ENCODE measurements around the gene PFKFB2. TPM values are rescaled to one million over a fixed set of nuclear protein-coding genes. Genes with fewer than 3 reads are reported as not detected.

PFKFB2 gene
- polyA plus RNA-seq, 1 donor from 2014 or later = 9.8 TPM

GRCh38 chr1:207058878-207059867, 6.1 kb downstream of the PFKFB2 start:
- H3K9me2 ChIP-seq (ENCODE audit: insufficient read depth, low read length) = no peaks in the 10 kb centered on the region
- H4K20me1 ChIP-seq (ENCODE audit: insufficient read depth) = no peaks in the 10 kb centered on the region
- no peak overlapping the region for H3K27ac ChIP-seq (ENCODE audit: low read length)
- H3K4me3 ChIP-seq (ENCODE audit: low read length) = no peak overlapping the region
- H3K9ac ChIP-seq (ENCODE audit: low read length) = no peak overlapping the region
- no peaks in the 10 kb centered on the region for H3F3A ChIP-seq (ENCODE audit: insufficient read depth, low read length, poor library complexity, severe bottlenecking)
- H3K79me2 ChIP-seq (replicated peaks; ENCODE audit: insufficient read depth, low read length) = no peaks in the 10 kb centered on the region
- TF ChIP-seq POLR2AphosphoS5 (IDR thresholded peaks at IDR 0.05) (no peak), RAD21 (conservative IDR thresholded peaks at IDR 0.05) (no peak), EZH2 (IDR thresholded peaks at IDR 0.05; ENCODE audit: borderline replicate concordance, insufficient read depth, low read length, poor library complexity, severe bottlenecking) (no peak), TAF1 (IDR thresholded peaks at IDR 0.05; ENCODE audit: low read depth) (no peak), MXI1 (conservative IDR thresholded peaks at IDR 0.05; ENCODE audit: poor library complexity, severe bottlenecking) (no peak), SMC3 (conservative IDR thresholded peaks at IDR 0.05; ENCODE audit: poor library complexity) (no peak), EP300 (conservative IDR thresholded peaks at IDR 0.05; ENCODE audit: poor library complexity, severe bottlenecking) (no peak)
- TF ChIP-seq, protein P1, sequence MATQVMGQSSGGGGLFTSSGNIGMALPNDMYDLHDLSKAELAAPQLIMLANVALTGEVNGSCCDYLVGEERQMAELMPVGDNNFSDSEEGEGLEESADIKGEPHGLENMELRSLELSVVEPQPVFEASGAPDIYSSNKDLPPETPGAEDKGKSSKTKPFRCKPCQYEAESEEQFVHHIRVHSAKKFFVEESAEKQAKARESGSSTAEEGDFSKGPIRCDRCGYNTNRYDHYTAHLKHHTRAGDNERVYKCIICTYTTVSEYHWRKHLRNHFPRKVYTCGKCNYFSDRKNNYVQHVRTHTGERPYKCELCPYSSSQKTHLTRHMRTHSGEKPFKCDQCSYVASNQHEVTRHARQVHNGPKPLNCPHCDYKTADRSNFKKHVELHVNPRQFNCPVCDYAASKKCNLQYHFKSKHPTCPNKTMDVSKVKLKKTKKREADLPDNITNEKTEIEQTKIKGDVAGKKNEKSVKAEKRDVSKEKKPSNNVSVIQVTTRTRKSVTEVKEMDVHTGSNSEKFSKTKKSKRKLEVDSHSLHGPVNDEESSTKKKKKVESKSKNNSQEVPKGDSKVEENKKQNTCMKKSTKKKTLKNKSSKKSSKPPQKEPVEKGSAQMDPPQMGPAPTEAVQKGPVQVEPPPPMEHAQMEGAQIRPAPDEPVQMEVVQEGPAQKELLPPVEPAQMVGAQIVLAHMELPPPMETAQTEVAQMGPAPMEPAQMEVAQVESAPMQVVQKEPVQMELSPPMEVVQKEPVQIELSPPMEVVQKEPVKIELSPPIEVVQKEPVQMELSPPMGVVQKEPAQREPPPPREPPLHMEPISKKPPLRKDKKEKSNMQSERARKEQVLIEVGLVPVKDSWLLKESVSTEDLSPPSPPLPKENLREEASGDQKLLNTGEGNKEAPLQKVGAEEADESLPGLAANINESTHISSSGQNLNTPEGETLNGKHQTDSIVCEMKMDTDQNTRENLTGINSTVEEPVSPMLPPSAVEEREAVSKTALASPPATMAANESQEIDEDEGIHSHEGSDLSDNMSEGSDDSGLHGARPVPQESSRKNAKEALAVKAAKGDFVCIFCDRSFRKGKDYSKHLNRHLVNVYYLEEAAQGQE (IDR thresholded peaks at IDR 0.05; ENCODE audit: borderline replicate concordance) = no peak
- TF ChIP-seq, protein P2, sequence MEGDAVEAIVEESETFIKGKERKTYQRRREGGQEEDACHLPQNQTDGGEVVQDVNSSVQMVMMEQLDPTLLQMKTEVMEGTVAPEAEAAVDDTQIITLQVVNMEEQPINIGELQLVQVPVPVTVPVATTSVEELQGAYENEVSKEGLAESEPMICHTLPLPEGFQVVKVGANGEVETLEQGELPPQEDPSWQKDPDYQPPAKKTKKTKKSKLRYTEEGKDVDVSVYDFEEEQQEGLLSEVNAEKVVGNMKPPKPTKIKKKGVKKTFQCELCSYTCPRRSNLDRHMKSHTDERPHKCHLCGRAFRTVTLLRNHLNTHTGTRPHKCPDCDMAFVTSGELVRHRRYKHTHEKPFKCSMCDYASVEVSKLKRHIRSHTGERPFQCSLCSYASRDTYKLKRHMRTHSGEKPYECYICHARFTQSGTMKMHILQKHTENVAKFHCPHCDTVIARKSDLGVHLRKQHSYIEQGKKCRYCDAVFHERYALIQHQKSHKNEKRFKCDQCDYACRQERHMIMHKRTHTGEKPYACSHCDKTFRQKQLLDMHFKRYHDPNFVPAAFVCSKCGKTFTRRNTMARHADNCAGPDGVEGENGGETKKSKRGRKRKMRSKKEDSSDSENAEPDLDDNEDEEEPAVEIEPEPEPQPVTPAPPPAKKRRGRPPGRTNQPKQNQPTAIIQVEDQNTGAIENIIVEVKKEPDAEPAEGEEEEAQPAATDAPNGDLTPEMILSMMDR (IDR thresholded peaks at IDR 0.05; ENCODE audit: poor library complexity, severe bottlenecking) = no peak
- no peaks in the 10 kb centered on the region for H3K9me3 ChIP-seq (ENCODE audit: low read length)
- no peak overlapping the region for H3K4me2 ChIP-seq (ENCODE audit: low read length)
- no peaks in the 10 kb centered on the region for H3K27me3 ChIP-seq (ENCODE audit: insufficient read depth, low read depth, low read length)
- H3K36me3 ChIP-seq (ENCODE audit: insufficient read depth, low read length) = no peaks in the 10 kb centered on the region
- H2AFZ ChIP-seq (ENCODE audit: low read depth, low read length) = no peak overlapping the region

DNA sequence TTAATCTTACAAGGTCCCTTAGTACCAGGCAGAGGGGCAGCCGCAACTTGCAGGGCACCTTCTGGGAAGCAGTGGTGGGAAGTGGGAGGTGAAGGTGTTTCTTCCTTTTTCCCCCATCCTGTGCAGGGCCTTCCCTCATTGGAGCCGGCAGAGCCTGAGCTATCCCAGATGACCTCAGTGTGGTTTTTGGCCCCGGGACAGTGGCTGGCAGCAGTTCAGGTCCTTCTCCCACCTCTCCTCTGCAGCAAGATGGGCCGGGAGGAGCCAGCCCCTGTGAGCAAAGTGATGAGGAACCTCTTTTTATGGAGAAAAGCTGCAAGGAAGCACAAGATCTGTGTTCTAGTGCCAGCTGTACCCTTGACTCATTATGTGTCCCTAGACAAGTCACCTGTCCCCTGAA, 6.8 kb downstream of the PFKFB2 start:
- H3K9ac ChIP-seq (ENCODE audit: low read length) = no peak overlapping the region

More for the DNA sequence above, 6.8 kb downstream of the PFKFB2 start:
- H3K27ac ChIP-seq (ENCODE audit: low read length) = no peak overlapping the region
- TF ChIP-seq, protein P2 (IDR thresholded peaks at IDR 0.05; ENCODE audit: poor library complexity, severe bottlenecking) = no peak
- no peak for TF ChIP-seq POLR2AphosphoS5 (IDR thresholded peaks at IDR 0.05)
- TF ChIP-seq EP300 (conservative IDR thresholded peaks at IDR 0.05; ENCODE audit: poor library complexity, severe bottlenecking) = no peak
- TF ChIP-seq RAD21 (conservative IDR thresholded peaks at IDR 0.05) = no peak
- no peak for TF ChIP-seq SMC3 (conservative IDR thresholded peaks at IDR 0.05; ENCODE audit: poor library complexity)
- no peak overlapping the region for H3K4me3 ChIP-seq (ENCODE audit: low read length)
- no peaks in the 10 kb centered on the region for H3F3A ChIP-seq (ENCODE audit: insufficient read depth, low read length, poor library complexity, severe bottlenecking)
- no peak overlapping the region for H2AFZ ChIP-seq (ENCODE audit: low read depth, low read length)
- no peaks in the 10 kb centered on the region for H4K20me1 ChIP-seq (ENCODE audit: insufficient read depth)
- no peaks in the 10 kb centered on the region for H3K36me3 ChIP-seq (ENCODE audit: insufficient read depth, low read length)
- H3K9me2 ChIP-seq (ENCODE audit: insufficient read depth, low read length) = no peaks in the 10 kb centered on the region
- H3K4me2 ChIP-seq (ENCODE audit: low read length) = no peak overlapping the region
- no peaks in the 10 kb centered on the region for H3K9me3 ChIP-seq (ENCODE audit: low read length)
- no peaks in the 10 kb centered on the region for H3K27me3 ChIP-seq (ENCODE audit: insufficient read depth, low read depth, low read length)
- H3K79me2 ChIP-seq (replicated peaks; ENCODE audit: insufficient read depth, low read length) = no peaks in the 10 kb centered on the region
